Stomach (tissue), 9 donors: ENCODE results near the gene PLS3. TPM values are rescaled to one million over a fixed set of nuclear protein-coding genes. Genes with fewer than 3 reads are reported as not detected.
"Not testable (repeated sequence)": the region's sequence is repeated elsewhere in the genome, so short reads cannot be mapped to it uniquely, and the experiment has no call there.

Experiments
- DNase-seq, 2 donors: peaks; one replicate each; pipeline versions ENCODE4 v3.0.0 to v3.0.0-alpha.2; 2013 to 2019
- H3K27ac ChIP-seq, 5 donors: fragments of 200-600 bp in 4 of 5; sonication (generic) in 4 of 5; one replicate each; pipeline ENCODE4 v1.5.1; 2013 to 2019; ENCODE audit warnings: mild to moderate bottlenecking in 1 of 5, moderate library complexity in 1 of 5
- H3K27me3 ChIP-seq, 3 donors: fragments of 200-600 bp; sonication (generic); one replicate each; pipeline ENCODE4 v1.5.1; 2017 to 2019; ENCODE audit warnings: mixed run types in 1 of 3
- H3K36me3 ChIP-seq, 4 donors: fragments of 200-600 bp; sonication (generic); 1 replicate in 3 of 4; 2 replicates in 1 of 4; pipeline ENCODE4 v1.5.1; 2016 to 2019
- H3K4me1 ChIP-seq, 4 donors: fragments of 200-600 bp; sonication (generic); one replicate each; pipeline ENCODE4 v1.5.1; 2016 to 2019
- H3K4me3 ChIP-seq, 4 donors: fragments of 200-600 bp; sonication (generic) in 3 of 4; one replicate each; pipeline ENCODE4 v1.5.1; 2016 to 2019; ENCODE audit warnings: mild to moderate bottlenecking in 1 of 4
- H3K9me3 ChIP-seq, 4 donors: fragments of 200-600 bp; sonication (generic); one replicate each; pipeline ENCODE4 v1.5.1; 2016 to 2019
- EP300 ChIP-seq: sonication (generic); formaldehyde crosslinking; IDR thresholded peaks from one replicate; pipeline ENCODE4 v1.6.1; 2017; ENCODE audit warnings: antibody characterized with exemption
- POLR2A ChIP-seq, 4 donors: fragments of 450-650 bp; IDR thresholded peaks; one replicate each; pipeline ENCODE4 v1.6.1; 2016; ENCODE audit warnings: antibody characterized with exemption in 4 of 4, control low read depth in 2 of 4, mild to moderate bottlenecking in 1 of 4, moderate library complexity in 1 of 4
- POLR2AphosphoS5 ChIP-seq, 3 donors: sonication (generic); formaldehyde crosslinking; IDR thresholded peaks; one replicate each; pipeline ENCODE4 v1.6.1; 2016; ENCODE audit warnings: antibody characterized with exemption in 3 of 3
- WGBS, 5 donors: extraction: QIAGEN DNeasy Blood & Tissue Kit in 3 of 5; methylation state at CpG; one replicate each; pipeline versions ENCODE4 v1.1.5 to v1.1.7; 2013 to 2018; 5-methylcytosine and 5-hydroxymethylcytosine counted together
- intact Hi-C: fragments of 100-400 bp; cut with DNase I; formaldehyde crosslinking; loops from one replicate; pipeline ENCODE4 v1.15.1; 2023; ENCODE audit warnings: low total_unique reads
- polyA plus RNA-seq, 3 donors: library from polyadenylated mRNA; stranded (reverse); fragments of 200-250 nt; gene quantifications; one replicate each; pipeline ENCODE4 v1.2.3, GENCODE V29; 2013
- total RNA-seq, 5 donors: library from RNA; depleted of rRNA; stranded (reverse); fragments of >200 nt; gene quantifications; one replicate each; pipeline versions ENCODE4 v1.1.0 to v1.2.3, GENCODE V29; 2014 to 2016
- TF ChIP-seq, protein P1 (sequence below), 7 experiments: fragments of 450-650 bp in 4 of 7; fragments of 200-600 bp in 3 of 7; sonication (generic) in 3 of 7; IDR thresholded peaks; one replicate each; pipeline ENCODE4 v1.5.1; 2016 to 2019; ENCODE audit warnings: antibody characterized with exemption in 7 of 7, control low read depth in 2 of 7, mild to moderate bottlenecking in 1 of 7
- donor health status: healthy with polysubstance abuse.
- donor health status: Bipolar disorder and iron deficiency.
- donor health status: healthy.

The PLS3 gene
- total and polyA plus RNA-seq, 8 donors, result 7.5 to 129 (median 41.6) TPM

DNA sequence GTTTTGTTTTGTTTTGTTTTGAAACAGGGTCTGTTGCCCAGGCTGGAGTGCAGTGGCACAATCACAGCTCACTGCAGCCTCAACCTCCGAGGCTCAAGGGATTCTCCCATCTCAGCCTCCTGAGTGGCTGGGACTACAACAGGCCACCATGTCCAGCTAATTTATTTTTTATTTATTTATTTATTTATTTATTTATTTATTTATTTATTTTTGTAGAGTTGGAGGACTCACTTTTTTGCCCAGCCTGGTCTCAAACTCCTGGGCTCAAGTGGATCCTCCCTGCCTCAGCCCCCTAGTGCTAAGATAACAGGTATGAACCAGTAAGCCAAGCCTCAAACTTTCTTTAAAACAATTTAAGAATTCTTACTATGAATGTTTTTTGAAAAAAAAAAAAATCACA, 26.6 kb upstream of the PLS3 start:
- 91 to 97% (median 93%) methylated on average over 1 of the region's 1 CpG for WGBS, 5 donors
- H3K9me3 ChIP-seq, result no peaks in the 10 kb centered on the region
- no peaks in the 10 kb centered on the region for H3K27me3 ChIP-seq
- no peak for DNase-seq
- TF ChIP-seq, protein P1, sequence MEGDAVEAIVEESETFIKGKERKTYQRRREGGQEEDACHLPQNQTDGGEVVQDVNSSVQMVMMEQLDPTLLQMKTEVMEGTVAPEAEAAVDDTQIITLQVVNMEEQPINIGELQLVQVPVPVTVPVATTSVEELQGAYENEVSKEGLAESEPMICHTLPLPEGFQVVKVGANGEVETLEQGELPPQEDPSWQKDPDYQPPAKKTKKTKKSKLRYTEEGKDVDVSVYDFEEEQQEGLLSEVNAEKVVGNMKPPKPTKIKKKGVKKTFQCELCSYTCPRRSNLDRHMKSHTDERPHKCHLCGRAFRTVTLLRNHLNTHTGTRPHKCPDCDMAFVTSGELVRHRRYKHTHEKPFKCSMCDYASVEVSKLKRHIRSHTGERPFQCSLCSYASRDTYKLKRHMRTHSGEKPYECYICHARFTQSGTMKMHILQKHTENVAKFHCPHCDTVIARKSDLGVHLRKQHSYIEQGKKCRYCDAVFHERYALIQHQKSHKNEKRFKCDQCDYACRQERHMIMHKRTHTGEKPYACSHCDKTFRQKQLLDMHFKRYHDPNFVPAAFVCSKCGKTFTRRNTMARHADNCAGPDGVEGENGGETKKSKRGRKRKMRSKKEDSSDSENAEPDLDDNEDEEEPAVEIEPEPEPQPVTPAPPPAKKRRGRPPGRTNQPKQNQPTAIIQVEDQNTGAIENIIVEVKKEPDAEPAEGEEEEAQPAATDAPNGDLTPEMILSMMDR (IDR thresholded peaks at IDR 0.05), result no peak
- no peak for TF ChIP-seq POLR2A (IDR thresholded peaks at IDR 0.05)
- no peak for TF ChIP-seq POLR2AphosphoS5 (IDR thresholded peaks at IDR 0.05)
- no peak for TF ChIP-seq EP300
- H3K27ac ChIP-seq, result no peak overlapping the region
- H3K4me3 ChIP-seq, result no peak overlapping the region
- no peaks in the 10 kb centered on the region for H3K4me1 ChIP-seq
- H3K36me3 ChIP-seq, result no peaks in the 10 kb centered on the region
- intact Hi-C loops, result no loop called here

DNA sequence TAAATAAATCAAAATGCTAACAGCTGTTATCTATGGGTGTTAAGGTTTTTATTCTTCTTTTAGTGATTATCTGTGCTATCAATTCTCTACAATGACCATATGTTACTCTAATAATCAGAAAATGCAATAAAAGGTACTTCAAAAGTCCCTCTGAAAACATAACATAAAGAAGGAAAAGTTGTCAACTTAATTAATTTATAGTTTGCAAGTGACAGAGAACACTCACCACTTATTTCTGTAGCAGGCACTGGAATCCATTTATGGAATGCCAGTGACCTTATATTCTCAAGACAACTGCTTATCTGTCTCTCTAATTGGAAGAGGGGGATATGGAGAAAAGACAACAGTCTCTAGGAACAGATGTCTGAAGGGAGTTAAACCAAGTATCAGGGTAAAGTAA, 25.6 kb upstream of the PLS3 start:
- no peaks in the 10 kb centered on the region for H3K4me1 ChIP-seq
- no peaks in the 10 kb centered on the region for H3K9me3 ChIP-seq
- no peaks in the 10 kb centered on the region for H3K36me3 ChIP-seq
- intact Hi-C loops, result no loop called here
- TF ChIP-seq POLR2AphosphoS5 (IDR thresholded peaks at IDR 0.05) (no peak), EP300 (no peak), POLR2A (IDR thresholded peaks at IDR 0.05) (no peak)
- TF ChIP-seq, protein P1 (IDR thresholded peaks at IDR 0.05), result no peak
- no peak for DNase-seq
- no peak overlapping the region for H3K4me3 ChIP-seq
- no peak overlapping the region for H3K27ac ChIP-seq
- H3K27me3 ChIP-seq, result no peaks in the 10 kb centered on the region

DNA sequence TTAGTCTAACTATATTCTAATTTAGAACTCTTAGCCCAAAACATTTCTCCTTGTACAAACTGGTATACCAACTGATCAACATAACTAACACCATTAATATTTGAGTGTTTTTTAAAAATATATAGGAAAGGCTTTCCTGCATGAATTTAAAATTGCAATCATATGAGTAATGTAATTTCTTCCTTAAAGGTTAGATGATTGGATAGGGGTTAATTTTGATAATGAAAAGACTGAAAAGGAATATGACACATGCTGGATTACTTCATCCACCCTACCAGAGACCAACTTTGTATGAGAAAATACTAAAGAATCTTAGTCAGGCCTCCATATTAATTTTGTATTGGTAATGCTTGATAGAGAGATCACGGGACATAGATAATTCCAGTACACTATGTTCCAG, 25.1 kb upstream of the PLS3 start:
- TF ChIP-seq EP300 (no peak), POLR2AphosphoS5 (IDR thresholded peaks at IDR 0.05) (no peak), POLR2A (IDR thresholded peaks at IDR 0.05) (no peak)
- TF ChIP-seq, protein P1 (IDR thresholded peaks at IDR 0.05), result no peak
- Histone ChIP-seq H3K9me3 (no peaks in the 10 kb centered on the region), H3K36me3 (no peaks in the 10 kb centered on the region), H3K27ac (no peak overlapping the region), H3K27me3 (no peaks in the 10 kb centered on the region), H3K4me1 (no peaks in the 10 kb centered on the region), H3K4me3 (no peak overlapping the region)
- intact Hi-C loops, result no loop called here
- WGBS, 5 donors, result 86 to 100% (median 90%) methylated on average over 1 of the region's 1 CpG
- DNase-seq, result no peak

DNA sequence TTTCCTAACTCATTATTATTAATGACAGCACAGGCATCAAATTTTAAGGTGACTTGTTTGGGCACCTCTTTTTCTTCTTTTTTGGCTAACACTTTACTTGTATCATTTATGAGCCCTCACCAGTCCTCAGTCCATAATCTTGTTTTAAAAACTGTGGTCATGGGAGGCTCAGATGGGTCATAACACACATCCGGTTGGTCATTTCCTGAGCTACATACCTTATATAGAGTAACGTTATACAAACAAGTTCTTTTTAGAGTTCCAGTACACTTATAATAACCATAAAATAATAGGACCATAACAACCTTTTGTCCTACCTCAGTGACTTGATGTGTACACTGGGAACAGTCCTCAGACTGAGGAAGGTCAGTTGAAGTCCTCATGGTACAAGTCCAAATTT, 21.1 kb upstream of the PLS3 start:
- TF ChIP-seq POLR2A (IDR thresholded peaks at IDR 0.05), result no peak
- no peak for TF ChIP-seq POLR2AphosphoS5 (IDR thresholded peaks at IDR 0.05)
- TF ChIP-seq, protein P1 (IDR thresholded peaks at IDR 0.05), result no peak
- no peak for TF ChIP-seq EP300
- no peak overlapping the region for H3K4me3 ChIP-seq
- DNase-seq, result no peak
- H3K27ac ChIP-seq, result no peak overlapping the region
- no peaks in the 10 kb centered on the region for H3K9me3 ChIP-seq
- 74 to 86% (median 78%) methylated on average over 2 of the region's 2 CpGs for WGBS, 5 donors
- H3K4me1 ChIP-seq, result no peaks in the 10 kb centered on the region
- no peaks in the 10 kb centered on the region for H3K36me3 ChIP-seq
- intact Hi-C loops, result no loop called here
- no peaks in the 10 kb centered on the region for H3K27me3 ChIP-seq

DNA sequence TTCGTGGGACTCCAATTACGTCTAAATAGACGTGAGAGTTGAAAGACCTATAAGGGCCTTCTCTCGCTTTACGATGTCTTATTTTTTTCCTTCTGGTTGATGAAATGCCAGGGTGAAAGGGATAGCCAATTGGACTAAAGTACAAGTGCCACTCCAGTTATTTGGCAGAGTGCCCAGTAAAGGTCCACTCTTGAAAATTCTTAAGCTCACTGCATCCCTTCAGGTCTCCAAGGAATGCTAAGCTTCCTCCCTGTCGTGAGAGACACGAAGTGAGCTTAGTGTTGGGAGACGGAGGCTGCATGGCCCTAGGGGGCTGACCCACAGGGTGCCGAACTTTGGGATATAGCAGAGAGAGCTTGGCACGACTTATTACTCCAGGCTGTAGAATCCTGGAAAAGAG, 19.9 kb upstream of the PLS3 start:
- intact Hi-C loops, result not testable (repeated sequence)

More for the DNA sequence above, 19.9 kb upstream of the PLS3 start:
- DNase-seq, H3K36me3 ChIP-seq, H3K27ac ChIP-seq, H3K4me3 ChIP-seq, H3K9me3 ChIP-seq, H3K4me1 ChIP-seq, H3K27me3 ChIP-seq: not testable (repeated sequence)
- 76 to 91% (median 84%) methylated on average over 10 of the region's 10 CpGs for WGBS, 5 donors
